ENCODE measurements around the gene MYO7A.

The MYO7A gene

DNA sequence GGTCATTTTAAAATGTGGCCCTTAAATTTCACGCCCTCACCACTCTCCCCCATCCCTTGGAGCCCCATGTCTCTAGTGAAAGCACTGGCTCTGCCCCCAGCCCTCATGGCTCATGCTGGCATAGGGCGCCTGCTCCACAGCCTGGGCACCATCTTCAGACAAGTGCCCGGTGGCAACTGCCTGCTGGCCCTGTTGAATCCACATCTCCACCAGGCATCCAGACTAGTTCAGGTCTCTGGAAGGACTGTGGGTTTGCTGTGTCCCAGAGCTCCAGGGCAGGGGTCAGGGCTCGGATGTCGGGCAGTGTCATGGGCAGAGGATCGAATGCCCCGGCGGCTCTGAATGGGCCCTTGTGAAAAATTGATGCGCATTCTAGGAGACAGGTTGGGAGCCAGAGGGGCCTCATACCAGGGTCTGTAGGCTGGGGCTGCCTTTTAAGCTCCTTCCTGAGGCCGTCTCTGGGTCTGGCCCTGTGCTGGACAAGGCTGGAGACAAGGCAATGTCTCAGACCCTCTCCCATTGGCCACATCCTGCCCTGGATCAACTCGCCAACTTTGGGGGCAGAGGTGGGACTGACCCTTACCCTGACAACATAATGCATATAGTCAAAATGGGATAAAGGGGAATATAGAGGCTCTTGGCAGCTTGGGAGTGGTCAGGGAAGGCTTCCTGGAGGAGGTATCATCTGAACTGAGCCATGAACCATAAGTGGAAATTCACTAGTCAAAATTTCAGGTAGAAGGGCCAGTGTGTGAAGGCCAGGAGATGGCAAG is 1.2 kb downstream of the MYO7A start:
- DNase-seq (ENCODE audit: low spot score) = no peak

DNA sequence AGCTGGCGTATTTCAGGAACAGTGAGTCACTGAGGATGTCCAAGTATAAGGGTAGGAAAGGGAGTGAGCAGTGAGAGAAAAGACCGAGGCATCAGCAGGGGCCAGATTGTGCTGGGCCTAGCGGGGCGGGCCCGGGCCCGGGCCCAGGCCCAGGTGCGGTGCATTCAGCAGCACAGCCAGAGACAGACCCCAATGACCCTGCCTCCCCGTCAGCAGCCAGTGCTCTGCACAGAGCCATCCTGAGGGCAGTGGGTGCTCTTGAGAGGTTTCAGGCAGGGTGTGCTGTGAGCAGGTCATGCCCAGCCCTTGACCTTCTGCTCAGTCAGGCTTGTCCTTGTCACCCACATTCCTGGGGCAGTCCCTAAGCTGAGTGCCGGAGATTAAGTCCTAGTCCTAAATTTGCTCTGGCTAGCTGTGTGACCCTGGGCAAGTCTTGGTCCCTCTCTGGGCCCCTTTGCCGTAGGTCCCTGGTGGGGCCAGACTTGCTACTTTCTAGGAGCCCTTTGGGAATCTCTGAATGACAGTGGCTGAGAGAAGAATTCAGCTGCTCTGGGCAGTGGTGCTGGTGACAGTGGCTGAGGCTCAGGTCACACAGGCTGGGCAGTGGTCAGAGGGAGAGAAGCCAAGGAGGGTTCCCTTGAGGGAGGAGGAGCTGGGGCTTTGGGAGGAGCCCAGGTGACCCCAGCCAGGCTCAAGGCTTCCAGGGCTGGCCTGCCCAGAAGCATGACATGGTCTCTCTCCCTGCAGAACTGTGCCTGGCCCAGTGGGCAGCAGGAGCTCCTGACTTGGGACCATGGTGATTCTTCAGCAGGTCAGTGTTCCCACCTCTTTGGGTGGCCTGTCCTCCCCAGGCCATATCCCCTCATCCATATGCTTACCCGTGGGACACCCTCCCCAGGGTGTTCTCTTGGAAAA is 2.1 kb downstream of the MYO7A start:
- DNase-seq (ENCODE audit: low spot score) = no peak

DNA sequence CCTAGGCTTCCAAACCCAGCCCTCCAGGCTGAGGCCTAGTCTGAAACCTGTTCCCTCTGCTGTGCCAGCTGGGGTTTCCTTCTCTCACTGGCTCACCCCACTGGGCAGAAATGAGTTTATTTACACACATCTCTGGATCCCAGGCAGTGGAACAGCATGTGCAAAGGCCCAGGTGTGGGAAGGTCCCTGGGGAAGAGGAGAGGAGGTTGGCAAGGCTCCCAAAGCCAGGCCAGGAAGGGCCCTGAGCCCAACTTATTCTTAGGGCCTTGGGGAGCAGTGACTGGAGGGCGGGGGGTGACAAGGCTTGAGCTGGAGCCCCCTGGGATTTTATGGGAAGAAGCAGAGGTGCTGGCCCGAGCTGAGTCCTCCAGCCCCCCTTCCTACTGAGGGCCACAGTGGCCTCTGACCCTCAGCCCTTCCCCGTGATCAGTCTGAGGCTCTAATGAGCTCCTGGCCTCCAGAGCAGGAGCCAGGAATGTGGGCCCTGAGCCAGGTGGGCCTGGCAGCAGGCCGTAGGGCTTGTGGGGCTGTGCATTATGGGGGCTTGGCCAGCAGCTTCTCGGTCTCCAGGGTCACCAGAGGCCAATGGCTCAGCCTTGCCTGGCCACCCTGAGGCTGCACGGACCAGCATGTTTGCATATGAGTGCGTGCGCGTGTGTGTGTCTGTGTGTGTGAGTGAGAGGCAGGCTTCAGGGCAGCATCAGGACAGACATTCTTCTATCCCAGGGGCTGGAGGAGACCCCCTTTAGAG is 2.9 kb downstream of the MYO7A start:
- DNase-seq (ENCODE audit: low spot score) = no peak

DNA sequence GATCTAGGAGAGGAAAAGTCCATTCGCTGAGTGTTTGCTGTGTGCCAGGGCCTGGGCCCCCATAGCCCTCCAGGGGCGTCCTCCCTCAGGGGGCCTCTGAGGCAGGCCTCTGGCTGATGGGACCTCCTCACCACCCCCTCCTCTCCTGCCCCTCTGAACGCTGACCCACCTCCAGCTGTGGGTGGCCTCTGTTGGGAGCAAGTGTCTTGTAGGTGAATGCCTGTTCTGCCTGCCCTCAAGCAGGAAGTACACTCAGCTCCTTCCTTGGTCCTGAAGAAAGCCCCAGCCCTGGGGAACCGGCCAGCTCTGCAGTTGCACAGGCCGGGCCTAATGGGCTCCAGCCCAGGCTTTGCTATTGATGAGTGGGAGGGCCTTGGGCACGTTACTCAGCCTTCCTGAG is 3.5 kb downstream of the MYO7A start:
- no peak for DNase-seq (ENCODE audit: low spot score)

DNA sequence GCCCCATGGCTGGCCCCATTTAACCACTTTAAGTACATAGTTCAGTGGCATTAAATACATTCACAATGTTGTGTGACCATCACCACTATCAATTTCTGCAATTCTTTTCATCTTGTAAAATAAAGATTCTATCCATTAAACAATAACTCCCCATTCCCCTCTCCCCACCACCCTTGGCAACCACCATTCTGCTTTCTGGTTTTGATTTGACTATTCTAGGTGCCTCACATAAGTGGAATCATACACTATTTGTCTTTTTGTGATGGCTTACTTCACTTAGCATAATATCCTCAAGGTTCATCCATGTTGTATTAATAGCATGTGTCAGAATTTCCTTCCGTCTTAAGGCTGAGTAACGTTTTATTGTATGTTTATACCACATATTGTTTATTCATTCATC is 7.0 kb downstream of the MYO7A start:
- DNase-seq (ENCODE audit: low spot score) = no peak

DNA sequence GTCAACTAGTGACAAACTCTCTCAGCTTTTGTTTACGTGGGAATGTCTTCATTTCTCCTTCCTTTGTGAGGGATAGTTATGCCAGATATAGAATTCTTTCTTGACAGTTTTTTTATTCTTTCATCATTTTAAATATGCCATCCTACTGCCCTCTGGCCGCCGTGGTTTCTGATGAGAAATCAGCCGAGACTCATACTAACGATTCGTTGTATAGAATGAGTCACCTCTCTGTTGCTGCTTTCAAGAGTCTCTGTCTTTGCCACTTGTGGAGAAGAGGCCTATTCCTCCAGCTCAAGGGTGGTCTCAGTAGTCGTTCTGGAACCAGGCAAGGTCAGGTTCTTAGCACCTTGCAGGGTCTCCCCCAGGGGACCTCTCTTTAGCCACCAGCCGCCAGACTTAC is 8.0 kb downstream of the MYO7A start:
- DNase-seq (ENCODE audit: low spot score) = no peak

DNA sequence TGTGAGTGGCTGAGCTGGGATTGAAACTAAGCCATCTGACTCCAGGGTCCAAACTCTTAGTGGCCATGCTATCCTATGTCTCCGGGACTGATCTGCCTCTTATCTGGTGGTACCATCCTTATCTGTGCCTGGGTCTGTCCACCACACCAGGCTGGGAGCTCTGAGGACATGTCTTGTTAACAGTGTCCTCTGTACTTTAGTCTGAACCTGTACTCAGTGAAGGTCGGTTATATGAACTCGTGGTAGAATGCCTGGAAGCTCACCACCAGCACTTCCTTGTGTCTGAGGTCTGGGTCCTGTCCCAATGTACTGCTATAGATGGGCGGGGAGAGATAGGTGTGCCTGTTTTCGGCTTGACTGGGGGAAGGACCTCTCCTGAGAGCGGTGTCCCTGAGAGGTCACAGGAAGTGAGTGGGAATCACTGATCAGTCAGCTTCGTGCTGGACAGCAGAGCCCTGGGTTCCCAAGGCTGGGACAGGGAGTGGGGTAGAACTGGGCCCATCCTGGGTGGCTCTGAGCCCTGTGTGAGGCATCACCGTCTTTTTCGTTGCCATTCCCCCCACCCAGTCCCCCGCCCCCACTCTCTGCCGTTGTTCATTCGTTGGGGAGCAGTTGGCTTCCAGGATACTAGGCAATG is 8.9 kb downstream of the MYO7A start:
- DNase-seq (ENCODE audit: low spot score) = no peak

DNA sequence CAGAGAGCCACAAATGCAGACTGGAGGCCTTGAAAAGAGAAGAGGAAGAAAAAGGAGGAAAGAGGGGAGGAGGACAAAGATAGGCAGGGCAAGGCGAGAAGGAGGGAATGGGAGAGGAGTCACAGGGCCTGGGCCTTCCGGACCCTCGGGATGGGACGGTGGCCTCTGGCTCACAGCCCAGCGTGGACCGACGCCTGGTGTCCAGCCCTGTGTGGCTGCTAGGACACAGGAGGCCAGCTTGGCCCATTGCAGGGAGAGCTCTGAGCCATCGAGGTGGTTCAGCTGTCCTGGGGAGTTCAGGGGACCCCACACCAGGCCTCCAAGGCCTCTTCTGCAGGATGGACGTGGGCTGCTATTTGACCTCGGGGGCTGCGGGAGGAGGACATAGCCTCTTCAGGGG is 9.4 kb downstream of the MYO7A start:
- DNase-seq (ENCODE audit: low spot score) = no peak

DNA sequence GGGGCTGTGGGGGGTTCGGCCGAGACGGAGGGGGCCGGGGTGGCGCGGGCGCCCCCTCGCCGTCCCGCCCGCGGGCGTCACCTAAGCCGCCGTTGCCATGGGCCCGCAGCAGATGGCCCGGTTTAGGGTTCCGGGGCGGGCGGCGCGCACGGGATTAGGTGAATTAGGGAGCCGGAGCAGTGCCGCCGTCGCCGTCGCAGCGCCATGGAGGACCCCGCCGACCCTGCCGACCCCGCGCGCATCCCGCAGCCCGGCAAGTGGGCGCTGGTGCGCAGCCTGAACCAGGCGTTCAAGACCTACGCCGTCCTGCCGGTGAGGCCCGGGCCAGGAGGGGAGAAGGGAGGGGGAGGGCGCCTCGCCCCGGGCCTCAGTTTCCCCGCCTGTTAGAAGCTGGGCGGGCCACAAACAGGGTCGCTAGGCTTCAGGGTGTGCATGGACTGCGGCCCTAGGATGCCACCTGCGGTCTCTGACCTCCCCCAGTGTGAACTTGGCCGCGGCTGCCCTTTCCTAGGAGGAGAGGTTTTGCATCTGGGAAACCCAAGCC is 10.1 kb downstream of the MYO7A start:
- DNase-seq (ENCODE audit: low spot score) = no peak

DNA sequence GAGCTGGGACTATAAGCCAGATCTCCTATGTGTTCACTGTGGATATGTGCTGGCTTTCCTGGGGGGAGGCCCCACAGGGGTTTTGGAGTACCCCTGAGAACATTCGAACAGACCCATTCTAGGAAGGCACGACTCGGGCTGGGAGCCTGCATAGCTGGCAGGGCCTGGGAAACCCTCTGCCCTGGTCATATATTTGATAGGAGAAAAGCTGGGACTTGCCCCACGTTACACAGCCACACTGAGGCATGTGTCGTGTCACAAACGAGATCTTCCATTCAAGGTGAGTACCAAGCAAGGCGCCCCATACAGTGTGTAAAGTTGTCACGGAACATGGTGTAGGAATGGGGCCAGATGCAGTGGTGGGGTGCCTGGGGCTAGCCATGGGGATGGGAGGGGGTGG is 11.2 kb downstream of the MYO7A start:
- DNase-seq (ENCODE audit: low spot score) = no peak

DNA sequence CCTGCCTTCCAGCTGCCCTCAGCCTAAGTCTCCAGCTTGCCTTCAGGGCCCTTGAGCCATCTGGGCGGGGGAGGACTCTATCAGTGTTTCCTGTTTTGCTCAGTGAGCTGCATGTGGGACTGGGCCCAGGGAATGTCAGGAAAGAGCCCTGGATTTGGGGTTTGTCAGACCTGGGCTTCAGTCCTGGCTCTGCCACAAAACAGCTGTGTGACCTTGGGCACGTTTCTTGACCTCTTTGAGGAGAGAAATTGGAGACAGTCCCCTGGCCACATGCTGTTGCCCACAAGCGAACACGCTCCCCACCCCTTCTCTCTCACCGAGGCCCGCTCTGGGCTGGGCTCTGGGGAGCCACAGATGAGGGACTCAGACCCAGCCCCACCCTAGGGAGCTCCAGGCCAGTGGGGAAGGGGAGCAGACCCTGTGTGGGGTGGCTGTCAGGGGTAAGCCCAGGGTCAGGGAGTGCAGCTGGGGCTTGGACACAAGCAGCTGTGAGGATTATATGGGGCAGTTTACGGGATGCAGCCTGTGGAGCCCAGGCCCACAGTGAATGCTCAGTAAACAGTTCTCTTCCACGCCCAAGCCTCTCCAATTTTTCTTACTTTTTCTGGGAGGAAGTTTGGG is 12.3 kb downstream of the MYO7A start:
- no peak for DNase-seq (ENCODE audit: low spot score)

DNA sequence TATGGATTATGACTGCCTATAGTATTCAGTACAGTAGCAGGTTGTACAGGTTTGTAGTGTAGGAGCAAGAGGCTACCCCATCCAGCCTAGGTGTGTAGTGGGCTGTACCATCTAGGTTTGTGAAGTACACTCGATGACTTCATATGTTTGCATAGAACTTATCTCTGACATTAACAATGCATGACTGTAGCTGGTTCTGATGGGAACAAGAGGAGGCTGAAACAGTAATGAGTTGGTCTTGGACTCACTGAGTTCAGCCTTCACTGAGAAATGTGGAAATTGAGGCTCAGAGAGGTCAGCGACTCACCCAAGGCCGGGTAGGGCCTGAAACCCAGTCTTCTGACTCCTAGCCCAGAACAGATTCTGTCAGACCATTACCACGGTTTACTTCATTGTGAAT is 13.0 kb downstream of the MYO7A start:
- DNase-seq (ENCODE audit: low spot score) = no peak

DNA sequence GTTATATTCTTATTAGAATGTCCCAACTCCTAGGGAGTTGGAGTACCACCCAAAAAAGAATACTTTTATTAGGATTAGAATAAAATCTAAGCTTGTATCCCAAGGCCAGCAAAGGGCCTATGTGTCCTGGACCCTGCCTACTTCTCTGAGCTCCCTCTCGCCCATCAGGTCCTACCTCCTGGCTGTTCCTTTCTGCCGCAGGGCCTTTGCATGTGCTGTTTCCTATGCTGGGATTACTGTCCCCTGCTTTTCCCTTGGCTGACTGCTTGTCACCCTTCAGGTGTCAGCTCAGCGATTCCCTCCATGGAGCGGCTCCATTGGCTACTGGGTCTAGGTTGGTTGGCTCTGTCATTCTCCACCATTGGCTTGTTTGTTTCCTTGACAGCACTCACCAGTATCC is 13.4 kb downstream of the MYO7A start:
- no peak for DNase-seq (ENCODE audit: low spot score)

DNA sequence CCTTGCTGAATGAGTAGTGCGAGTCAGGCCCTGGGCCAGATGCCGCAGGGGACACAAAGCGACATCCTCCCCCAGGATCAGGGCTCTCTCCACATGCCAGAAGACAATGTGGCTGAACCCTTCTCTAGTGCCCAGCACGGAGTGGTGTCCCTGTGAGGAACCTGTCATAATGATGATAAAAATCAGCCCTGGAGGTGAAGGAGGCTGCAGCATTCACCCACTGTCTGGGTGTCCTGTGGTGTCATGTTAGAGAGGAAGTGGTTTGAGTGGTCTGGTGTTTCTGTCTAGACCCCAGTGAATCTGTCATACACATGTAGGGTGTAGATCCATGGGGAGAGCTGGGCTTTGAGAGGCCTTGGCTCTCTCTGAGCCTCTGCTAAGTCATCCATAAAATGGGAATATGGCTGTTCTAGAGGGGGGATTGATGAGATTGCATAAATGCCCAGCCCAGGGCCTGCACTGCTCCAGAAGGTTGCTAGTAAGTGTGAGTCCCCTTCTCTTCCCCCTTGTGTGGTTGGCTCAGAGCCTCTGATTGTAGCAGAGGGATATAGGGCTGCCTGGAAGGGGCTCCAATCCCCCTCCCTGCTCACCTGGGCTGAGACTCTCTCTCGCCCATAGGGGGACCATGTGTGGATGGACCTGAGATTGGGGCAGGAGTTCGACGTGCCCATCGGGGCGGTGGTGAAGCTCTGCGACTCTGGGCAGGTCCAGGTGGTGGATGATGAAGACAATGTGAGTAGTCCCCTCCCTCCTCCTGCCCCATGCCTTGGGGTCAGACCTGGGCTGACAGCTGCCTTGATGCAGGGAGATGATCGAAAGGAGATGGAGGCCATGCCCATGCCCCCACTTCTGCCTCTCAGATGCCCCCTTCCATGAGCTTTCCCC is 14.3 kb downstream of the MYO7A start:
- DNase-seq (ENCODE audit: low spot score) = no peak

DNA sequence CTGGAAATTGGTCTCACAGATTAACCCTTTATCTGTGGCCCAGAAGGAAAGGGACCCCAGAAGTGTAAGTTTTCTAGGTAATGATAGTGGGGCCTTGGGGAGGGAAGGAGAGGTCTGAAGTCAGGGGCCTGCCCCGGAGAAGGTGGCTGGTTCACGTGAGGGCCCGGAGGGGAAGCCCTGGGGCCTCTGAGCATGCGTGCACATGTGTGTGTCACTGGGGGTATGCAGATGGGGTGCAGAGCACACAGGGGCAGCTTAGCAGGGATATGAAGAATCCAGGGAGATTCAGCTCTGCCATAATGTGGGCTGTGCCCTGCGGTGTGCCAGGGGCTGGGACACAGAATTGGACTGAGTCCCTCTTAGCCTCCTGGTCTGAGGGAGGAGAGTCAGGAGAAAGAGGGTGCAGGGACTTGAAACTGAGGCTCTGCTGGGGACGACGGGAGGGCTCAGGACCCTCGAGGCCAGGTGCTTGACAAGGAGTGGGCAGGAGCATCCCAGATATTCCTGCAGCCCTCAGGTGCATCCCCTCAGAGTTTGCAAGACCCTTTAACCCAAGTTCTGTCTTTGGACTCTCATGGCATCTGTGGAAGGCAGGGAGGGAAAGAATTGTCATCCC is 15.5 kb downstream of the MYO7A start:
- no peak for DNase-seq (ENCODE audit: low spot score)

DNA sequence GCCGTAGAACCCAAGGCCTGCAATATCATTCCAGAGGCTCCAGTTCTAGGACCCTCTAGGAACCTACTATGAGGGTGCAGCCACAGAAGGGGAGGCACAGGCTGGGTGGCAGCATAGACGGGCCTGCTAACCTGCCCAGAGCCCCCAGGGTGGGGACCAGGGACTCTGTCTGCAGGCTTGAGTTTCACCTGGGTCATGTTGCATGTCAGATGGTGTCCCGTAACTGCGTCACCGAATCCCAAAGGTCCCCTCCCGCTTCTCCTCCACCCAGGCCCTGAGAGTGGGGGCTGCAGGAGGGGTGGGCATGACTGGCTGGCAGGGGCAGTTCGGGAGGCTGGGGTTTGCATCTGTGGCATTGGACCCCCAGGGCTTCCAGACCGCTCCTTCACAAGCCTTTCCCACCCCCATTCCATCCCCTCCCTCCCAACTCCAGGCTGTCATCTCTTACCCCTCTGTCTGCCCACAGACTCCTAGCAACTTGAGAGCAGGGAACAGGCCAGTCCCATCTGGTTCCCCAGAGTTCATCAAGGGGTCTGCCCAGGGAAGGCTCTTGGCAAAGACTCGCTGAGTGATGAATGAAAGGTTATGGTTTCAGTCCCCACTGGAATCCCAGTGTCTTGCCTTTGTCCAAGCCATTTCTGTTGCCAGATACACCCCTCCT is 16.3 kb downstream of the MYO7A start:
- DNase-seq (ENCODE audit: low spot score) = no peak

DNA sequence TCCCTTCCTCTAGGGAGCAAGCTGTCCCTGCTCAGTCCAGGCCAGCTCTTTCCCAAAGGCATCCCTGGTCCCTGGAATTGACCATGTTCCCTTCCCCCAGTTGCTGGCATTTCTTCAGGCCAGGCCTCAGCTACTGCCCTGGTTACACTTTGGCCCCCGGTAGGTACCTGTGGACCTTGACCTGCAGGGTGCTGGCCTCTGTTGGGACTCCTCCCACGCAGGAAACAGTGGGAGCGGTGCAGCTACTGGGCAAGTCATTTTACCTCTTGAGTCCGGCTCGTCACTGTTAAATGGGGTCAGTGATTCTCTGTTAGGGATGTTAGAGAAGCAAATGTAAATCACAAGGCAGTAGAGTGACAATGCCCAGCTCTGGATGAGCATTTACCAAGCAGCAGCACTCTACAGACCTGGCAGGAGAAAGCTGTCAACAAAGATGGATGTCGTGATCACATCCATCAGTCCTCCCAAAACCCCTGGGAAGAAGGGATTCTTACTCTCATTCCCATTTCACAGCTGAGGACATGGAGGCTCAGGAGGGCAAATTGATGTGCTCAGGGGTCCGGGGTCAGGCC is 16.9 kb downstream of the MYO7A start:
- DNase-seq (ENCODE audit: low spot score) = no peak

DNA sequence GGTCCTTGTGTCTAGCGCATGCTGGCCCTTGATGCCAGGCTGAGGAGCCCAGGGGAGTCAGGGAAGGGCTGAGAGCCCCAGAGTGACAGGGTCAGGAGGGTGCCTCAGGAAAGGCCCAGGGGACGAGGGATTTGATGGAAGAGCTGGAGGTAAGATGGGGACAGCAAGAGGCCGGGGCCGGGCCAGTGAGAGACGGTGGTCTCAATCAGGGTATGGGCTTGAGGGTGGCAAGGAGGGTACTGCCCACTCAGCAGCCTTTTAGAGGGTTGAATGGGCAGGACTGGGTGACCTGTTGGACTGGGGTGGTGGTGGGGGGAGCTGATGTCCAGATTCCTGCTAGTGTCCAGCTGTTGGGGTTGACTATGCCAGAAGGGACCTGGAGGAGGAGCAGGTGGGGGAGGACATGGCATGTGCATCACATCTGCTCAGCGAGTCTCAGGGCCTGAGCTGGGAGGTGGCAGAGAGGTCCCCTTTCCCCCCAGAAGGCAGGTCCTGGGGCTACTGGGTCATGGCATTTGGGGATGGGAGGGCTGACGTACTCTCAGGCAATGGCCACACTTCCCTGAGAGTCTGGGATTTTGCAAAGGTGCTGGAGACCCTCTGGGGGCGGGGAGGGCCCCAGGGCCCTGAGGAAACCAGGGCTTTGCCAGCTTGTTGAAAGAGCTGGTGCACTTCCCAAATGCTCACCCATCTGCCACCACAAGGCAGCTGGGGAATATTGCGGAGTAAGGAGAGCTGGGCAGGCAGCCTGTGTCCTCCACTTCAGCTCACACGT is 18.4 kb downstream of the MYO7A start:
- DNase-seq (ENCODE audit: low spot score) = no peak

DNA sequence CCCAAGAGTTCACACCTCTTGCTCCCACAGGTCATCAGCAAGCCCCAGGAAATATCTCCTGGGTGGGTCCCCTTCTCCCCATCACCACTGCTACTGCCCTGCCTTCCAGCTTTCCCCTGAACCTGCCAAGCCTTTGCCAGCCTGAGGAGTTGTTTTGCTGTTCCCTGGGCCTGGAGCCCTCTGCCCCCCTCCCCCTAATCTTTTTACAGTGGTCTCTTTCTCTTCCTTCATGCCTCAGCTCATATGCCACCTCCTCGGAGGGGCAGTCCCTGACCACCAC is 18.9 kb downstream of the MYO7A start:
- DNase-seq (ENCODE audit: low spot score) = no peak

Data from CD4-positive, alpha-beta T cell treated with Interleukin-6 at 100 ng/mL for 8 hours (primary cell).